Measurements from ENCODE around the gene CTNNA1. TPM values are rescaled to one million over a fixed set of nuclear protein-coding genes. Genes with fewer than 3 reads are reported as not detected.
"Not testable (repeated sequence)": the region's sequence is repeated elsewhere in the genome, so short reads cannot be mapped to it uniquely, and the experiment has no call there.

The CTNNA1 gene
- total and polyA plus RNA-seq, 9 of the 15 experiments (the other 6 are each of a cell fraction or from before 2014, with no cell fraction given), result 29.6 to 117 (median 89.1) TPM

DNA sequence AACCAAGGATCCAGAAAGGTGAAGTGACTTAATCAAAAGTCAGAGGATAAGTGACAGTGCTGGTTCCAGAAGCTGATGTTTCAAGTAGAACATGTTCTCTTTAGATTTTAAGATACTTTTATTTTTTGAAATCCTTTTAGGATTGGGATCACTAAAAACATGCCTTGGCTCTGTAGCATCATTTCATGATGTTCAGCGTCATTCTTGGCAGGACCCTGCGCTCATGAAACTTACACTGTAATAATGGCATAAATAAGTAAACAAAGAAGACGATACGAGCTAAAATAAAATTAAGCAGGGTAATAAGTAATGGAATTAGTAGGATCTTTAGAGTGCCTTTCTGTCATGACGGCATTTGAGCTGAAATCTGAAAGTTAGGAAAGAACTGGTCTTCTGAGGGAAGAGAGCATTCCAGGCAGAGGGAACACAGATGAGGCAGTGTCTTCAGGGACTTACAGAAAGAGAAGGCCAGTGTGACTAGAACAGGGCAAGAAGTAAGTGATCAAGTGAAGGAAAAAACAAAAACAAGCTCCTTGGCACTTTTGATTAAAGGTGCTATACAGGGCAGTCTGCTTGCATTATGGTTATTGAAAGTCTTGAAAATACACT lies 19.9 kb downstream of the CTNNA1 start:
- no peak overlapping the region for H3K4me3 ChIP-seq
- no peak overlapping the region for H2AFZ ChIP-seq (ENCODE audit: low read depth, low read length)
- H3K4me1 ChIP-seq (replicated peaks in 1 of 2; ENCODE audit: control insufficient read depth in 2 of 2, insufficient read depth in 2 of 2, low read length in 2 of 2), result no peaks in the 10 kb centered on the region; a peak in 1 of 5 replicates
- ATAC-seq (no peak), DNase-seq (ENCODE audit: extremely low read depth in 1 of 4, low spot score in 3 of 4) (no peak), FAIRE-seq (no peak)
- in situ Hi-C loops (cut with MboI), result no loop called here
- H3K27ac ChIP-seq (ENCODE audit: extremely low read depth, low read depth, low read length), result no peak overlapping the region
- peaks cover 1% of the 10 kb centered on the region; the same call in 1 of the 3 replicates for H3K36me3 ChIP-seq (ENCODE audit: control insufficient read depth, insufficient read depth, low read length)
- no peaks in the 10 kb centered on the region for H3K27me3 ChIP-seq (ENCODE audit: control insufficient read depth in 2 of 2, insufficient read depth in 2 of 2, low read length in 2 of 2)
- 0 out of 2 replicates have a peak, but pooled peaks cover 2% of the 10 kb centered on the region for H4K20me1 ChIP-seq (replicated peaks; ENCODE audit: control insufficient read depth, insufficient read depth, low read length)
- 98% methylated on average over 5 of the region's 5 CpGs for WGBS (ENCODE audit: insufficient coverage, low coverage, missing lambda C conversion rate)
- no peak for TF ChIP-seq ZNF274 (IDR thresholded peaks at IDR 0.05; ENCODE audit: borderline replicate concordance, low read depth, low read length)
- TF ChIP-seq, protein P1, sequence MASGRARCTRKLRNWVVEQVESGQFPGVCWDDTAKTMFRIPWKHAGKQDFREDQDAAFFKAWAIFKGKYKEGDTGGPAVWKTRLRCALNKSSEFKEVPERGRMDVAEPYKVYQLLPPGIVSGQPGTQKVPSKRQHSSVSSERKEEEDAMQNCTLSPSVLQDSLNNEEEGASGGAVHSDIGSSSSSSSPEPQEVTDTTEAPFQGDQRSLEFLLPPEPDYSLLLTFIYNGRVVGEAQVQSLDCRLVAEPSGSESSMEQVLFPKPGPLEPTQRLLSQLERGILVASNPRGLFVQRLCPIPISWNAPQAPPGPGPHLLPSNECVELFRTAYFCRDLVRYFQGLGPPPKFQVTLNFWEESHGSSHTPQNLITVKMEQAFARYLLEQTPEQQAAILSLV (tag; IDR thresholded peaks at IDR 0.05), result no peak
- ChIA-PET POLR2A (interaction anchor here (0.5 to 1.8 kb wide), 9 partner anchors 11 to 291 kb away, joined by 3 to 7 read pairs (median 4); no protein-coding TSS in a partner anchor), CTCF (ENCODE audit: low intra/inter-chr PET ratio) (no interaction called here)
- no TSS peak for BruUV-seq (replicated peaks)
- intact Hi-C loops (cut with micrococcal nuclease), result no loop called here
- H3K9ac ChIP-seq (ENCODE audit: insufficient read depth in 1 of 2, low read depth in 2 of 2, low read length in 2 of 2), result no peak overlapping the region
- H3K9me1 ChIP-seq (ENCODE audit: control insufficient read depth, insufficient read depth, low read length), result no peaks in the 10 kb centered on the region
- no peak overlapping the region for H3K4me2 ChIP-seq (ENCODE audit: insufficient read depth, low read length)
- peaks cover 41% of the 10 kb centered on the region for H3K79me2 ChIP-seq (ENCODE audit: control insufficient read depth, insufficient read depth, low read length)
- no peaks in the 10 kb centered on the region for H3K9me3 ChIP-seq (replicated peaks; ENCODE audit: control insufficient read depth, insufficient read depth, low read depth, low read length)

DNA sequence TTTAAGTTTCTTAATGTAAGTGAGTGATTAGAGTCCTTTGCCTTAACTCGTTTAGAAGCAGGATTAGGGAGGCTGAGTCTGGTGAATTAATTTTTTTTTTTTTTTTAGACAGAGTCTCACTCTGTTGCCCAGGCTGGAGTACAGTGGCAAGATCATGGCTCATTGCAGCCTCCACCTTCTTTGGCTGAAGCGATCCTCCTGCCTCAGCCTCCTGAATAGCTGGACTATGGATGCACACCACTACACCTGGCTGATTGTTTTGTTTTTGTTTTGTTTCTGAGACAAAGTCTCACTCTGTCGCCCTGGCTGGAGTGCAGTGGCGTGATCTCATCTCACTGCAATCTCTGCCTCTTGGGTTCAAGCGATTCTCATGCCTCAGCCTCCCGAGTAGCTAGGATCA lies 20.4 kb downstream of the CTNNA1 start:
- CTCF ChIA-PET (ENCODE audit: low intra/inter-chr PET ratio), result interaction anchor here (0.6 kb wide), 1 partner anchor 47 kb away, joined by 3 read pairs; no protein-coding TSS in a partner anchor
- WGBS (ENCODE audit: insufficient coverage, low coverage, missing lambda C conversion rate), result 82% methylated on average over 6 of the region's 6 CpGs
- intact Hi-C loops (cut with micrococcal nuclease), result not testable (repeated sequence)

More for the DNA sequence above, 20.4 kb downstream of the CTNNA1 start:
- POLR2A ChIA-PET, result interaction anchor here (0.6 to 1.8 kb wide), 4 partner anchors 14 to 133 kb away, joined by 3 to 6 read pairs (median 4); no protein-coding TSS in a partner anchor
- H3K27ac ChIP-seq (ENCODE audit: extremely low read depth, low read depth, low read length); DNase-seq (ENCODE audit: extremely low read depth in 1 of 4, low spot score in 3 of 4); in situ Hi-C loops (cut with MboI); H3K4me3 ChIP-seq; H3K36me3 ChIP-seq (ENCODE audit: control insufficient read depth, insufficient read depth, low read length); H3K4me2 ChIP-seq (ENCODE audit: insufficient read depth, low read length); FAIRE-seq; H4K20me1 ChIP-seq (replicated peaks; ENCODE audit: control insufficient read depth, insufficient read depth, low read length); ATAC-seq; H2AFZ ChIP-seq (ENCODE audit: low read depth, low read length); H3K9me3 ChIP-seq (replicated peaks; ENCODE audit: control insufficient read depth, insufficient read depth, low read depth, low read length); H3K9me1 ChIP-seq (ENCODE audit: control insufficient read depth, insufficient read depth, low read length); H3K9ac ChIP-seq (ENCODE audit: insufficient read depth in 1 of 2, low read depth in 2 of 2, low read length in 2 of 2); H3K27me3 ChIP-seq (ENCODE audit: control insufficient read depth in 2 of 2, insufficient read depth in 2 of 2, low read length in 2 of 2); BruUV-seq (replicated peaks); H3K4me1 ChIP-seq (replicated peaks in 1 of 2; ENCODE audit: control insufficient read depth in 2 of 2, insufficient read depth in 2 of 2, low read length in 2 of 2): not testable (repeated sequence)
- peaks cover 40% of the 10 kb centered on the region for H3K79me2 ChIP-seq (ENCODE audit: control insufficient read depth, insufficient read depth, low read length)

All from K562 (cell line).